Osteocyte (in vitro differentiated cells): Measurements from ENCODE around the gene KRT83. TPM values are rescaled to one million over a fixed set of nuclear protein-coding genes. Genes with fewer than 3 reads are reported as not detected.
A peak's percentile ranks its signal among the peaks of the same experiment; 100 is the strongest.

Source experiments
- DNase-seq: peaks from one replicate; pipeline ENCODE4 v3.0.0; 2021; ENCODE audit warnings: mixed read lengths; ENCODE audit not compliant: unreplicated experiment; ENCODE audit errors: extremely low spot score
- H3K27ac Mint-ChIP-seq: one replicate; pipeline ENCODE4 v1.8.0; 2021; ENCODE audit warnings: mild to moderate bottlenecking, mixed read lengths; ENCODE audit not compliant: unreplicated experiment
- H3K27me3 Mint-ChIP-seq: one replicate; pipeline ENCODE4 v1.8.0; 2021; ENCODE audit warnings: mixed read lengths; ENCODE audit not compliant: unreplicated experiment
- H3K36me3 Mint-ChIP-seq: one replicate; pipeline ENCODE4 v1.8.0; 2021; ENCODE audit warnings: mixed read lengths; ENCODE audit not compliant: unreplicated experiment
- H3K4me1 Mint-ChIP-seq: one replicate; pipeline ENCODE4 v1.8.0; 2021; ENCODE audit warnings: mixed read lengths; ENCODE audit not compliant: unreplicated experiment
- H3K4me3 Mint-ChIP-seq: one replicate; pipeline ENCODE4 v1.8.0; 2021; ENCODE audit warnings: mild to moderate bottlenecking, moderate library complexity, mixed read lengths; ENCODE audit not compliant: unreplicated experiment
- H3K9me3 Mint-ChIP-seq: one replicate; pipeline ENCODE4 v1.8.0; 2021; ENCODE audit warnings: mixed read lengths; ENCODE audit not compliant: unreplicated experiment
- CTCF ChIP-seq: fragments of 200-600 bp; sonication (generic); IDR thresholded peaks from 2 replicates; pipeline ENCODE4 v1.5.0; 2021; ENCODE audit warnings: antibody characterized with exemption, mild to moderate bottlenecking, moderate library complexity
- total RNA-seq: library from RNA; stranded (reverse); gene quantifications from 2 replicates; pipeline ENCODE4 v1.2.1, GENCODE V29; 2021

The KRT83 gene
- total RNA-seq, 1 donor from 2014 or later = not detected

DNA sequence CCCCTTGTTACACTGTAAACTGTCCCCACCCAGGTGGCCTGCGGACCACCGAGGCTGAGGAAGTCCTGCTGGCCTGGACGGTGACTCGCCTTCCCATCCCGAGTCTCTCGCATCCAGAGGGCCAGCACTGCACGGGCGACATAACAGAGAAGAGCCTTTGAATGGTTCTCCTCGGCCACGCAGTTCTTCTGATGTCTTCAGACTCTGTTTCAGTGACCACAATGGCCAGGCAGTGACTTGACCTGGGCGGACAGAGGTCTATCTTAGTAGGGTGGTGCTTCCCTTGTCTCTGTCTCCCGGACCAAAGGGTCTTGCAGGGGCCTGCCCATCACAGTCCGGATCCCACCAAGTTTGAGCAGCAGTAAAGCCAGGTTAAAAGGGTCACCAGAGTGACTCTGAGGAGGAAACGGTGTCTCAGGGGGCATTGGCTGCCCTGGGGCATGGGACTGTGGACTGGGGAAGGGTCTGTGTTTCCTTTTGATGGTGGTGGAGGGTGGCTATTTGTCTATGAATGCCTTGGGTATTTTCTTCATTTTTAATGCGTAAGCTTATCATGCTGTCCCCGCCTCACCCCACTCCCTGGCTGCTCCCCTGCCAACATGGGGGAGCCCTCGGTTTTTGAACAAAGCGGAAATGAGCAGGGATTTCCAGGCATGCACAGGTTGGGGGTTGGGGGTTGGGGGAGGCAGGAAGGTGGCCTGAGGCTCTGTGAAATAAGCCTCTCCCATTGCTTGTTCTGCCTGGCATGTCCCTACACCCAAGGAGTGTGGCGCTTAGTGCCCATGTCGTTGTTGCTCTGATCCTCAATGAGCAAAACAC lies 35.8 kb upstream of the KRT83 start:
- no peaks in the 10 kb centered on the region for H3K36me3 Mint-ChIP-seq
- DNase-seq = peak; percentile 81
- no peak overlapping the region for H3K4me3 Mint-ChIP-seq
- H3K4me1 Mint-ChIP-seq = peaks cover 18% of the 10 kb centered on the region
- H3K27ac Mint-ChIP-seq = no peak overlapping the region
- H3K27me3 Mint-ChIP-seq = peaks cover 31% of the 10 kb centered on the region
- no peak for TF ChIP-seq CTCF
- no peaks in the 10 kb centered on the region for H3K9me3 Mint-ChIP-seq

DNA sequence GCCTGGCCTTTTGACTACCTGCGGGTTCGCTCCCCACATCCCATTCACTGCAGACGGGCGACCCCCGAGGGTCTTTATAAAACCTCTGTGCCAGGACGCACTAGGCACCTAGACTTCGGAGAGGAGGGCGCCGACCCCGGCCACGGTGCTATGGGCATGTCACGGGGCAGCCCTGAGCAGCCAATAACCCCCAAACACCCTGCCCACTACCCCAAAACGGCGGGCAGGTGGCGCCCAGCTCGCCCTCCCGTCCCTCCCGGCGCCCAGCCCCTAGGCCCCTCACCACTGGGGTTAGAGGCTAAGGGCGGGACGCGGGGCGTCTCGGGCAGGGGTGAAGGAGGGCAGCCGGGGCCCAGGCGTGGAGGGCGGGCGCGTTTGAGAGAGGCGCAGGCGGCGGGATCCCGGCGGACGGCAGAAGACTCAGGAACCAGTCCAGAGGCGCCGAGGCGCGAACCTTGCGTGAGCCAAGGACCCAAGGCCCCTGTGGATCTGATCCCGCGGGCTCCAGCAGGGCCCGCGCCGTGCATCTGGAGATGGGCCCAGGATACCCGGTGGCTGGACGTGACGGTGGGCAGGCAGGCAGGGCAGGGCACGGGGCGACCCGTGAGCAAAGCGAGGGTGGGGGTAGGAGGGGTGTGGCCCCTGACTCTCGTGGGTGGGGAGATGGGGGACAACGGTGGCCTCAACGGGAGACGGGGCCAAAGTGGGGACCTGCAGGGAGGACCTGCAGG lies 35.0 kb upstream of the KRT83 start:
- H3K36me3 Mint-ChIP-seq = no peaks in the 10 kb centered on the region
- no peaks in the 10 kb centered on the region for H3K9me3 Mint-ChIP-seq
- H3K4me3 Mint-ChIP-seq = no peak overlapping the region
- H3K27ac Mint-ChIP-seq = no peak overlapping the region
- peaks cover 20% of the 10 kb centered on the region for H3K4me1 Mint-ChIP-seq
- DNase-seq = peak; percentile 81
- no peak for TF ChIP-seq CTCF
- H3K27me3 Mint-ChIP-seq = peaks cover 35% of the 10 kb centered on the region

GRCh38 chr12:52355176-52355575 lies 34.0 kb upstream of the KRT83 start:
- Mint-ChIP-seq H3K9me3 (no peaks in the 10 kb centered on the region), H3K4me3 (no peak overlapping the region), H3K36me3 (no peaks in the 10 kb centered on the region), H3K27ac (no peak overlapping the region), H3K27me3 (peaks cover 39% of the 10 kb centered on the region), H3K4me1 (peaks cover 20% of the 10 kb centered on the region)
- TF ChIP-seq CTCF = no peak
- DNase-seq = peak; percentile 40

DNA sequence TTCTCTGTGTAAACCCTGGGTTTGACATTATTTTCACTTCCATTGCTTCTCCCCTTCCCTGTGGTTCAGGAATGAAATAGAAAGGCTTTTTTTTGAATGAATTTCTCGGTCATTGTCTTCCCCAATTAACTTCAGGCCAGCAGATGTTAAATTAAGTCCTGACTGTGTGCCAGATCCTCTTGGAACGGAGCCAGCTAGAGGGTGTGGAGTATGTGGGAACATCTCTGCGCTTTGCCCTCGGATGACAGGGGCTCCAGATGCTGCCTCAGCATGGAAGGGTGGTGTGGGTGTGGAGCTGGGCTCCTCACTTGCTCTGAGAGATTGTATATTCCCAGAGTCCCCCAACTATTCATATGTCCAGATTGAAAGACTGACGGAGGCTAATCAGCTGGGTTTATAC lies 33.0 kb upstream of the KRT83 start:
- TF ChIP-seq CTCF = no peak
- Mint-ChIP-seq H3K27ac (no peak overlapping the region), H3K27me3 (peaks cover 42% of the 10 kb centered on the region), H3K36me3 (no peaks in the 10 kb centered on the region), H3K4me3 (no peak overlapping the region), H3K4me1 (peaks cover 16% of the 10 kb centered on the region), H3K9me3 (no peaks in the 10 kb centered on the region)
- DNase-seq = peak; percentile 68

DNA sequence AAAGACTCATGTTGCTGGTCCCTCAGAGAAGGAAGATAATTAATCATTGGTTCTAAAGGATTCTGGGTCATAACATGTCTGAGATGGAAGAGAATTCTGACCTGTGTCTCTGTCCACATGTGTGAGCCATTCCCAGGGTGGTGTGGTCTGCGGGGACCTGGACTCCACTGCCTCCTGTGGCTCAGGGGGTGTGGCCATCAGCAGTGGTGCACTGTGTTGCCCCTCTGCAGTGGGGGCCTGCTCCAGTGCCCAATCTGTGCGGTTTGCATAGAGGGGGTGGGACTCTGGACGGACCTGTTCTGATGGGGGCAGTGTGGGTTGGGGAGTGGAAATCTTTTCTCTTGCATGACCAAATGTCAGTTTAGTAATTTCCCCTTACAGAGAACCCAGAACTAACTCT lies 32.6 kb upstream of the KRT83 start:
- TF ChIP-seq CTCF = no peak
- H3K9me3 Mint-ChIP-seq = no peaks in the 10 kb centered on the region
- H3K36me3 Mint-ChIP-seq = no peaks in the 10 kb centered on the region
- peaks cover 45% of the 10 kb centered on the region for H3K27me3 Mint-ChIP-seq
- H3K4me3 Mint-ChIP-seq = no peak overlapping the region
- peaks cover 16% of the 10 kb centered on the region for H3K4me1 Mint-ChIP-seq
- peak; percentile 77 for DNase-seq
- no peak overlapping the region for H3K27ac Mint-ChIP-seq
